Measurements from ENCODE around the gene NAV2.

Gene NAV2

DNA sequence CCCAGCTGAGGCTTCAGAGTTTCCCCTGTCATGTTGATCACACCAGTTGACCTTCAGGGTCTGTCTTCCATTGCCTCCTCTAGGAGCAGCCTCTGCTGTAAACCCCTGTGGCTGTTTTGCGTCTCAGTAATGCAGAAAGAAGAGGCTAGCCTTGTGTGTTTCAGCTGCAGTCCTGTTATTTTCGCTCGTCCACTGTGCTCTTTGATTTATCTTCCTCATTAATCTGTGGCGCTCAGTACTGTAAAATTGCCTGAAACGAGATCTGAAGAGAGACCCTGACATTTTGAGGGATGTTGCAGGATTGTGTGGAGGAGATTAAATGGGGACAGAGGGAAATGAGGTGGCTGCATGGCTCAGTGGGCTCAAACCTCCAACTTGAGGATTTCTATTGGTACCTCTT, 283.9 kb downstream of the NAV2 start:
- Histone ChIP-seq H3K27ac (no peak overlapping the region), H3K36me3 (replicated peaks) (no peaks in the 10 kb centered on the region), H3K4me3 (ENCODE audit: low read depth, low read length) (no peak overlapping the region), H3K27me3 (replicated peaks) (no peaks in the 10 kb centered on the region)
- TF ChIP-seq, protein P1, sequence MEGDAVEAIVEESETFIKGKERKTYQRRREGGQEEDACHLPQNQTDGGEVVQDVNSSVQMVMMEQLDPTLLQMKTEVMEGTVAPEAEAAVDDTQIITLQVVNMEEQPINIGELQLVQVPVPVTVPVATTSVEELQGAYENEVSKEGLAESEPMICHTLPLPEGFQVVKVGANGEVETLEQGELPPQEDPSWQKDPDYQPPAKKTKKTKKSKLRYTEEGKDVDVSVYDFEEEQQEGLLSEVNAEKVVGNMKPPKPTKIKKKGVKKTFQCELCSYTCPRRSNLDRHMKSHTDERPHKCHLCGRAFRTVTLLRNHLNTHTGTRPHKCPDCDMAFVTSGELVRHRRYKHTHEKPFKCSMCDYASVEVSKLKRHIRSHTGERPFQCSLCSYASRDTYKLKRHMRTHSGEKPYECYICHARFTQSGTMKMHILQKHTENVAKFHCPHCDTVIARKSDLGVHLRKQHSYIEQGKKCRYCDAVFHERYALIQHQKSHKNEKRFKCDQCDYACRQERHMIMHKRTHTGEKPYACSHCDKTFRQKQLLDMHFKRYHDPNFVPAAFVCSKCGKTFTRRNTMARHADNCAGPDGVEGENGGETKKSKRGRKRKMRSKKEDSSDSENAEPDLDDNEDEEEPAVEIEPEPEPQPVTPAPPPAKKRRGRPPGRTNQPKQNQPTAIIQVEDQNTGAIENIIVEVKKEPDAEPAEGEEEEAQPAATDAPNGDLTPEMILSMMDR (IDR thresholded peaks at IDR 0.05; ENCODE audit: low read depth, low read length, missing control alignments) = no peak
- in situ Hi-C loops (cut with HindIII; ENCODE audit: low pct_ligation_motif_present, low sequenced_read_pairs) = no loop called here
- no peak for DNase-seq

DNA sequence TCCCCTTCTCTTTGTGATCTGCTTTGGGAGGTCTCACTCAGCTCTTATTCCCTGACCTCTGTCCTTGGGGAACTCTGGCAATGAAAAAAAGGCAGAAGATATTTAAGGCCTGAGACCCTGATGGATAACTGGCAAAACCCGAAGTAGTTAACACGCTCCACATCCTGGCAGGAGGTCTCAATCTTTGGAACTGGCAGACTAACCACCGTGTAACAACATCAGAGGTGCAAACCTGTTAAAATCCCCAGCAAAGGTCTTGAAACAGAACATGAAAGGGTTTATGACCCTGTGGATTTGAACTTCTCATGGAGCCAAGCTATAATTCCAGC, 287.3 kb downstream of the NAV2 start:
- DNase-seq = no peak
- in situ Hi-C loops (cut with HindIII; ENCODE audit: low pct_ligation_motif_present, low sequenced_read_pairs) = no loop called here
- TF ChIP-seq, protein P1 (IDR thresholded peaks at IDR 0.05; ENCODE audit: low read depth, low read length, missing control alignments) = no peak
- Histone ChIP-seq H3K36me3 (replicated peaks) (no peaks in the 10 kb centered on the region), H3K27ac (no peak overlapping the region), H3K4me3 (ENCODE audit: low read depth, low read length) (no peak overlapping the region), H3K27me3 (replicated peaks) (no peaks in the 10 kb centered on the region)

GRCh38 chr11:20000351-20001134, 287.9 kb downstream of the NAV2 start:
- Histone ChIP-seq H3K36me3 (replicated peaks) (no peaks in the 10 kb centered on the region), H3K27ac (no peak overlapping the region)
- DNase-seq = no peak

GRCh38 chr11:20002312-20003216, 289.9 kb downstream of the NAV2 start:
- no peaks in the 10 kb centered on the region for H3K36me3 ChIP-seq (replicated peaks)
- in situ Hi-C loops (cut with HindIII; ENCODE audit: low pct_ligation_motif_present, low sequenced_read_pairs) = no loop called here

More at GRCh38 chr11:20000351-20001134, 287.9 kb downstream of the NAV2 start:
- TF ChIP-seq, protein P1 (IDR thresholded peaks at IDR 0.05; ENCODE audit: low read depth, low read length, missing control alignments) = no peak
- in situ Hi-C loops (cut with HindIII; ENCODE audit: low pct_ligation_motif_present, low sequenced_read_pairs) = no loop called here
- Histone ChIP-seq H3K4me3 (ENCODE audit: low read depth, low read length) (no peak overlapping the region), H3K27me3 (replicated peaks) (no peaks in the 10 kb centered on the region)

GRCh38 chr11:20003351-20003750, 290.7 kb downstream of the NAV2 start:
- TF ChIP-seq, protein P1 (IDR thresholded peaks at IDR 0.05; ENCODE audit: low read depth, low read length, missing control alignments) = no peak
- H3K4me3 ChIP-seq (ENCODE audit: low read depth, low read length) = no peak overlapping the region
- in situ Hi-C loops (cut with HindIII; ENCODE audit: low pct_ligation_motif_present, low sequenced_read_pairs) = no loop called here
- DNase-seq = no peak
- H3K36me3 ChIP-seq (replicated peaks) = no peaks in the 10 kb centered on the region
- H3K27ac ChIP-seq = no peak overlapping the region
- H3K27me3 ChIP-seq (replicated peaks) = no peaks in the 10 kb centered on the region

More at GRCh38 chr11:20002312-20003216, 289.9 kb downstream of the NAV2 start:
- Histone ChIP-seq H3K27ac (no peak overlapping the region), H3K4me3 (ENCODE audit: low read depth, low read length) (no peak overlapping the region), H3K27me3 (replicated peaks) (no peaks in the 10 kb centered on the region)
- no peak for DNase-seq
- TF ChIP-seq, protein P1 (IDR thresholded peaks at IDR 0.05; ENCODE audit: low read depth, low read length, missing control alignments) = no peak
